ENCODE measurements around the gene GRK5.

DNA sequence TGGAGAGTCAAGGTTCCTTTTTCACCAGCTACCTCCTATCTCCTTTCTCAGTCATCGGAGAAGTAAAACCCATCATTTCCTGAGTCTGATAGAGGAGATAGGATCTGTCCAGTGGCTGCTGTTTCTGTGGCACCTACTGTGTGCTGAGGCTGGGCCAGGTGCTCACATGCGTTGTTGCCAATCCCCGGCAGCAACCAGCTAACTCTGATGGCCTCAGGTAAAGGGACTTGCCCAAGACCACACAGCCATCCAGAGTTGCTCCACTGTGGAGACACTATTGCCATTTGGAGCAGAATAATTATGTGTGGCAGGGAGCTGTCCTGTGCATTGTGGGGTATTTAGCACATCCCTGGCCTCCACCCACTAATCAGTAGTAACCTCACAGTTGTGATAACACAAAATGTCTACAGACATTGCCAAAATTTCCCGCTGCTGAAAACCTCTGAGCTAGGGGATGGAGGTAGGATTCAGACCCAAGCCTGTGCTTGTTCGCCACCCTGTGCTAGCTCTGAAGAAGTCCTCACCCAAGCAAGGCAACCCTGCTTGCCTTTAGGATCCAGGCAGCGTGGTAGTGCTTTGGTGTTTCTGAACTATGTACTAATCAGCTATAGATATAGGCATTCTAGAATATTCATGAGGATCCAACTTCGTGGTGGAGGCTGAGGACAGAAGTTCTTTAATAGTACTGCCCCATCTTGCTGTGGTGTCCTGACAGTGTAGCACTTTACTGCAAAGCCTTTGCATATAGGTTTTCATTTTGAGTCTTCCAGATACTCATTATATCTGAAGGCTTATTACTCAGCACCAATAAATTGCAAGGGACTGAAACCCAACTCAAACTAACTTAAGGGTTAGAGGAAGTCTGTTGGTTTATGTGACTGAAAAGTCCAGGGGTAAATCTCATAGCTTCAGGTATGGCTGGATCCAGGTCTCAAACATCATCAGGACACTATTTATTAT lies 164.6 kb downstream of the GRK5 start:
- TF ChIP-seq, protein P1, sequence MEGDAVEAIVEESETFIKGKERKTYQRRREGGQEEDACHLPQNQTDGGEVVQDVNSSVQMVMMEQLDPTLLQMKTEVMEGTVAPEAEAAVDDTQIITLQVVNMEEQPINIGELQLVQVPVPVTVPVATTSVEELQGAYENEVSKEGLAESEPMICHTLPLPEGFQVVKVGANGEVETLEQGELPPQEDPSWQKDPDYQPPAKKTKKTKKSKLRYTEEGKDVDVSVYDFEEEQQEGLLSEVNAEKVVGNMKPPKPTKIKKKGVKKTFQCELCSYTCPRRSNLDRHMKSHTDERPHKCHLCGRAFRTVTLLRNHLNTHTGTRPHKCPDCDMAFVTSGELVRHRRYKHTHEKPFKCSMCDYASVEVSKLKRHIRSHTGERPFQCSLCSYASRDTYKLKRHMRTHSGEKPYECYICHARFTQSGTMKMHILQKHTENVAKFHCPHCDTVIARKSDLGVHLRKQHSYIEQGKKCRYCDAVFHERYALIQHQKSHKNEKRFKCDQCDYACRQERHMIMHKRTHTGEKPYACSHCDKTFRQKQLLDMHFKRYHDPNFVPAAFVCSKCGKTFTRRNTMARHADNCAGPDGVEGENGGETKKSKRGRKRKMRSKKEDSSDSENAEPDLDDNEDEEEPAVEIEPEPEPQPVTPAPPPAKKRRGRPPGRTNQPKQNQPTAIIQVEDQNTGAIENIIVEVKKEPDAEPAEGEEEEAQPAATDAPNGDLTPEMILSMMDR (IDR thresholded peaks at IDR 0.05), result no peak
- TF ChIP-seq POLR2AphosphoS5 (IDR thresholded peaks at IDR 0.05; ENCODE audit: low read depth, low read length), result no peak
- TF ChIP-seq, protein P2, sequence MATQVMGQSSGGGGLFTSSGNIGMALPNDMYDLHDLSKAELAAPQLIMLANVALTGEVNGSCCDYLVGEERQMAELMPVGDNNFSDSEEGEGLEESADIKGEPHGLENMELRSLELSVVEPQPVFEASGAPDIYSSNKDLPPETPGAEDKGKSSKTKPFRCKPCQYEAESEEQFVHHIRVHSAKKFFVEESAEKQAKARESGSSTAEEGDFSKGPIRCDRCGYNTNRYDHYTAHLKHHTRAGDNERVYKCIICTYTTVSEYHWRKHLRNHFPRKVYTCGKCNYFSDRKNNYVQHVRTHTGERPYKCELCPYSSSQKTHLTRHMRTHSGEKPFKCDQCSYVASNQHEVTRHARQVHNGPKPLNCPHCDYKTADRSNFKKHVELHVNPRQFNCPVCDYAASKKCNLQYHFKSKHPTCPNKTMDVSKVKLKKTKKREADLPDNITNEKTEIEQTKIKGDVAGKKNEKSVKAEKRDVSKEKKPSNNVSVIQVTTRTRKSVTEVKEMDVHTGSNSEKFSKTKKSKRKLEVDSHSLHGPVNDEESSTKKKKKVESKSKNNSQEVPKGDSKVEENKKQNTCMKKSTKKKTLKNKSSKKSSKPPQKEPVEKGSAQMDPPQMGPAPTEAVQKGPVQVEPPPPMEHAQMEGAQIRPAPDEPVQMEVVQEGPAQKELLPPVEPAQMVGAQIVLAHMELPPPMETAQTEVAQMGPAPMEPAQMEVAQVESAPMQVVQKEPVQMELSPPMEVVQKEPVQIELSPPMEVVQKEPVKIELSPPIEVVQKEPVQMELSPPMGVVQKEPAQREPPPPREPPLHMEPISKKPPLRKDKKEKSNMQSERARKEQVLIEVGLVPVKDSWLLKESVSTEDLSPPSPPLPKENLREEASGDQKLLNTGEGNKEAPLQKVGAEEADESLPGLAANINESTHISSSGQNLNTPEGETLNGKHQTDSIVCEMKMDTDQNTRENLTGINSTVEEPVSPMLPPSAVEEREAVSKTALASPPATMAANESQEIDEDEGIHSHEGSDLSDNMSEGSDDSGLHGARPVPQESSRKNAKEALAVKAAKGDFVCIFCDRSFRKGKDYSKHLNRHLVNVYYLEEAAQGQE (IDR thresholded peaks at IDR 0.05; ENCODE audit: insufficient read depth in 1 of 2, low read depth in 2 of 2, low read length in 1 of 2), result no peak
- no peak for TF ChIP-seq SIN3A (IDR thresholded peaks at IDR 0.05; ENCODE audit: borderline replicate concordance, insufficient read depth, low read depth, low read length)
- no peak for TF ChIP-seq TCF7L2 (IDR thresholded peaks at IDR 0.05; ENCODE audit: low read depth, low read length)

Measured in Panc1 (cell line).